ENCODE data around the gene TNS1.

Gene TNS1

GRCh38 chr2:217892560-217892959, 110.2 kb downstream of the TNS1 start:
- DNase-seq = no peak

- no peak for DNase-seq
Measured at GRCh38 chr2:217890445-217890844, 112.3 kb downstream of the TNS1 start.

GRCh38 chr2:217889656-217890055, 113.1 kb downstream of the TNS1 start:
- DNase-seq = no peak

GRCh38 chr2:217887841-217888701, 114.7 kb downstream of the TNS1 start:
- DNase-seq = no peak

- DNase-seq = no peak
Measured at GRCh38 chr2:217886720-217887309, 116.0 kb downstream of the TNS1 start.

- no peak for DNase-seq
Measured at GRCh38 chr2:217886091-217886490, 116.7 kb downstream of the TNS1 start.

GRCh38 chr2:217884985-217885384, 117.8 kb downstream of the TNS1 start:
- no peak for DNase-seq

GRCh38 chr2:217880891-217881290, 121.9 kb downstream of the TNS1 start:
- no peak for DNase-seq

- no peak for DNase-seq
Measured at GRCh38 chr2:217880287-217880889, 122.4 kb downstream of the TNS1 start.

- no peak for DNase-seq
Measured at GRCh38 chr2:217878915-217879590, 123.7 kb downstream of the TNS1 start.

- DNase-seq = no peak
Measured at GRCh38 chr2:217877866-217878265, 124.9 kb downstream of the TNS1 start.

GRCh38 chr2:217876253-217876570, 126.6 kb downstream of the TNS1 start:
- no peak for DNase-seq

GRCh38 chr2:217875556-217876252, 127.1 kb downstream of the TNS1 start:
- no peak for DNase-seq

GRCh38 chr2:217875138-217875537, 127.7 kb downstream of the TNS1 start:
- DNase-seq = no peak

GRCh38 chr2:217873371-217873770, 129.4 kb downstream of the TNS1 start:
- no peak for DNase-seq

GRCh38 chr2:217872319-217872718, 130.5 kb downstream of the TNS1 start:
- DNase-seq = no peak

- DNase-seq = no peak
Measured at GRCh38 chr2:217870528-217871011, 132.2 kb downstream of the TNS1 start.

GRCh38 chr2:217868911-217869334, 133.9 kb downstream of the TNS1 start:
- DNase-seq = no peak

- DNase-seq = no peak
Measured at GRCh38 chr2:217868265-217868892, 134.4 kb downstream of the TNS1 start.

- no peak for DNase-seq
Measured at GRCh38 chr2:217866457-217866856, 136.3 kb downstream of the TNS1 start.

GRCh38 chr2:217864963-217865772, 137.6 kb downstream of the TNS1 start:
- no peak for DNase-seq
